ENCODE data around the gene TGM5.
"Not testable (repeated sequence)": the region's sequence is repeated elsewhere in the genome, so short reads cannot be mapped to it uniquely, and the experiment has no call there.

TGM5 gene

GRCh38 chr15:43275740-43276562 lies 9.2 kb upstream of the TGM5 start:
- FAIRE-seq: no peak

- no peak for FAIRE-seq
Observed at GRCh38 chr15:43274136-43274535, 7.4 kb upstream of the TGM5 start.

GRCh38 chr15:43273243-43273642 lies 6.5 kb upstream of the TGM5 start:
- FAIRE-seq: no peak

- FAIRE-seq: not testable (repeated sequence)
Observed at GRCh38 chr15:43271908-43272307, 5.2 kb upstream of the TGM5 start.

- no peak for FAIRE-seq
Observed at GRCh38 chr15:43270676-43271306, 4.1 kb upstream of the TGM5 start.

GRCh38 chr15:43270113-43270665 lies 3.5 kb upstream of the TGM5 start:
- no peak for FAIRE-seq

- no peak for FAIRE-seq
Observed at GRCh38 chr15:43268111-43269105, 1.7 kb upstream of the TGM5 start.

GRCh38 chr15:43267439-43267838 lies 711 bp upstream of the TGM5 start:
- FAIRE-seq: no peak

GRCh38 chr15:43266386-43266785 lies 342 bp downstream of the TGM5 start:
- FAIRE-seq: no peak

- FAIRE-seq: no peak
Observed at GRCh38 chr15:43260011-43260615, 6.6 kb downstream of the TGM5 start.

GRCh38 chr15:43258781-43259180 lies 7.9 kb downstream of the TGM5 start:
- no peak for FAIRE-seq

- FAIRE-seq: no peak
Observed at GRCh38 chr15:43256341-43256740, 10.4 kb downstream of the TGM5 start.

GRCh38 chr15:43255376-43255775 lies 11.4 kb downstream of the TGM5 start:
- FAIRE-seq: no peak

GRCh38 chr15:43253431-43254403 lies 13.0 kb downstream of the TGM5 start:
- FAIRE-seq: no peak

- no peak for FAIRE-seq
Observed at GRCh38 chr15:43251871-43252250, 14.9 kb downstream of the TGM5 start.

- no peak for FAIRE-seq
Observed at GRCh38 chr15:43251185-43251870, 15.4 kb downstream of the TGM5 start.

GRCh38 chr15:43250785-43251184 lies 15.9 kb downstream of the TGM5 start:
- FAIRE-seq: no peak

- no peak for FAIRE-seq
Observed at GRCh38 chr15:43249699-43250203, 17.0 kb downstream of the TGM5 start.

GRCh38 chr15:43249236-43249635 lies 17.5 kb downstream of the TGM5 start:
- no peak for FAIRE-seq

GRCh38 chr15:43246261-43246774 lies 20.4 kb downstream of the TGM5 start:
- FAIRE-seq: no peak
